ENCODE results near the gene CCAR1. TPM values are rescaled to one million over a fixed set of nuclear protein-coding genes. Genes with fewer than 3 reads are reported as not detected.
"Not testable (repeated sequence)": the region's sequence is repeated elsewhere in the genome, so short reads cannot be mapped to it uniquely, and the experiment has no call there.

Gene CCAR1
- total and polyA plus RNA-seq, 2 donors (not counting 1 experiment from before 2014, with no cell fraction given) = 26.3 to 101 TPM

DNA sequence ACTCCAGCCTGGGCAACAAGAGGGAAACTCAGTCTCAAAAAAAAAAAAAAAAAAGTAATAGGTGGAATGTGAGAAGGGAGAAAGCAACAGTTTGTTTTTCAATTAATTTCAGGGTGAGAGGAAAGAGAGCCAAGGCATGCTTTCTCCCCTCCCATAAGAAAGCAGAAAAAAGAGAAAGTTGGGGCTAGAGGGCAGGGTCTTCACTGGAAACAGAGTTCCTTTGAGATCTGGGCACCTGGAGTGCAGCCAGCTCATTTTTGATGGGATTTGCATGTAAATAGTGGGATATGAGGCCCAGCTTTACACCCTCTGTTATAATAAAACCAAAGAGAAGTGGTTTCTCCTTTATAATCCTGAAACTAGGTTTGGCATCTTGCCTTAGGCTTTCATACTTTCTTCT, 92.5 kb downstream of the CCAR1 start:
- no peaks in the 10 kb centered on the region for H3K4me1 Mint-ChIP-seq
- CTCF ChIA-PET = no interaction called here

DNA sequence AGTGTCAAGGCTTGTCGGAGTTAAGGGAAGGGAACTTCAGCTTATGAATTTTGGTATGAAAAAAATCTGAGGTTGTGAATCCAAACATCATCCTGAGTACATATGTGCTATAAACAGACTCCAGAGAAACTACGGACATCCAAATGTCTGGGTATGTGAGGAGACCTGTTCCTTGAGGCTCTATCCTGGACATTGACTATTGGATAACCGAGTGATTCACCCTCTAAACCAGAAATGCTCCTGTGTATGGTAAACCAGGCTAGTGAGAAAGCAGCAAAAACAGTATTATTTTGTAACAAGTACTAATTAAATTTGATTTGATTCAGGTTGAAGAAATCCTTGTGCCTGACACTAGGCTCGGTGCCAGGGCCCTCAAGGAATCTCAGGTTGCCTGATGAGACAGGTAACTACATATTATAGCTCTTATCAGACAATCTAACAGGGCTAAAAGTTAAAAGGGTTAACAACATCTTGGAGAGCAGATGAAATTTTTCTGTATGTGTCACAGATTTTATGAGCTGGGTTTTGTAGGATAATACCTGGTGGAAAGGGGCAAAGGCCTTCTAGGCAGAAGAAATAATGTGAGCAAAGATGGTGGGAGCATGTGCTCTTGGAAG, 95.9 kb downstream of the CCAR1 start:
- intact Hi-C loops (cut with micrococcal nuclease) = no loop called here
- WGBS (ENCODE audit: insufficient coverage) = no CpG with 5 or more reads among the region's 4 CpGs
- H3K27ac Mint-ChIP-seq = no peak overlapping the region

More for the DNA sequence above, 92.5 kb downstream of the CCAR1 start:
- DNase-seq (no peak), ATAC-seq (ENCODE audit: low read depth) (no peak)
- Histone ChIP-seq H2AFZ (ENCODE audit: insufficient read depth, low read depth, low read length, poor library complexity, severe bottlenecking) (no peak overlapping the region), H3K4me3 (ENCODE audit: control extremely low read depth in 1 of 5, extremely low read depth in 1 of 5, insufficient read depth in 1 of 5, low read depth in 2 of 5, low read length in 4 of 5) (no peak overlapping the region), H3K4me2 (replicated peaks; ENCODE audit: low read depth, low read length, poor library complexity, severe bottlenecking) (no peak overlapping the region), H3K27me3 (replicated peaks in 1 of 4; ENCODE audit: control extremely low read depth in 1 of 4, control insufficient read depth in 3 of 4, insufficient read depth in 4 of 4, low read length in 3 of 4) (no peaks in the 10 kb centered on the region), H3K4me1 (ENCODE audit: control insufficient read depth in 2 of 2, insufficient read depth in 2 of 2, low read length in 2 of 2) (no peaks in the 10 kb centered on the region), H3K9ac (ENCODE audit: low read length) (no peak overlapping the region), H3K9me3 (ENCODE audit: control extremely low read depth in 1 of 3, control insufficient read depth in 2 of 3, insufficient read depth in 1 of 3, low read length in 2 of 3) (no peaks in the 10 kb centered on the region), H3K36me3 (replicated peaks in 1 of 2; ENCODE audit: control extremely low read depth in 1 of 2, control insufficient read depth in 1 of 2, extremely low read depth in 1 of 2, insufficient read depth in 2 of 2, low read length in 1 of 2) (no peaks in the 10 kb centered on the region), H3K27ac (ENCODE audit: low read length in 2 of 2) (no peak overlapping the region), H4K20me1 (ENCODE audit: control insufficient read depth, insufficient read depth, low read length, poor library complexity, severe bottlenecking) (no peaks in the 10 kb centered on the region), H3K79me2 (ENCODE audit: control insufficient read depth, insufficient read depth, low read length) (no peaks in the 10 kb centered on the region)
- H3K9me3 Mint-ChIP-seq (ENCODE audit: insufficient read depth) = no peaks in the 10 kb centered on the region
- no peak overlapping the region for H3K4me3 Mint-ChIP-seq
- no peak overlapping the region for H3K27ac Mint-ChIP-seq
- H3K27me3 Mint-ChIP-seq = no peaks in the 10 kb centered on the region
- POLR2A ChIA-PET = no interaction called here
- TF ChIP-seq EZH2 (IDR thresholded peaks at IDR 0.05; ENCODE audit: borderline replicate concordance, insufficient read depth, low read depth, low read length, poor library complexity, severe bottlenecking) = no peak
- TF ChIP-seq, protein P1, sequence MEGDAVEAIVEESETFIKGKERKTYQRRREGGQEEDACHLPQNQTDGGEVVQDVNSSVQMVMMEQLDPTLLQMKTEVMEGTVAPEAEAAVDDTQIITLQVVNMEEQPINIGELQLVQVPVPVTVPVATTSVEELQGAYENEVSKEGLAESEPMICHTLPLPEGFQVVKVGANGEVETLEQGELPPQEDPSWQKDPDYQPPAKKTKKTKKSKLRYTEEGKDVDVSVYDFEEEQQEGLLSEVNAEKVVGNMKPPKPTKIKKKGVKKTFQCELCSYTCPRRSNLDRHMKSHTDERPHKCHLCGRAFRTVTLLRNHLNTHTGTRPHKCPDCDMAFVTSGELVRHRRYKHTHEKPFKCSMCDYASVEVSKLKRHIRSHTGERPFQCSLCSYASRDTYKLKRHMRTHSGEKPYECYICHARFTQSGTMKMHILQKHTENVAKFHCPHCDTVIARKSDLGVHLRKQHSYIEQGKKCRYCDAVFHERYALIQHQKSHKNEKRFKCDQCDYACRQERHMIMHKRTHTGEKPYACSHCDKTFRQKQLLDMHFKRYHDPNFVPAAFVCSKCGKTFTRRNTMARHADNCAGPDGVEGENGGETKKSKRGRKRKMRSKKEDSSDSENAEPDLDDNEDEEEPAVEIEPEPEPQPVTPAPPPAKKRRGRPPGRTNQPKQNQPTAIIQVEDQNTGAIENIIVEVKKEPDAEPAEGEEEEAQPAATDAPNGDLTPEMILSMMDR (IDR thresholded peaks at IDR 0.05) = no peak
- intact Hi-C loops (cut with micrococcal nuclease) = no loop called here

DNA sequence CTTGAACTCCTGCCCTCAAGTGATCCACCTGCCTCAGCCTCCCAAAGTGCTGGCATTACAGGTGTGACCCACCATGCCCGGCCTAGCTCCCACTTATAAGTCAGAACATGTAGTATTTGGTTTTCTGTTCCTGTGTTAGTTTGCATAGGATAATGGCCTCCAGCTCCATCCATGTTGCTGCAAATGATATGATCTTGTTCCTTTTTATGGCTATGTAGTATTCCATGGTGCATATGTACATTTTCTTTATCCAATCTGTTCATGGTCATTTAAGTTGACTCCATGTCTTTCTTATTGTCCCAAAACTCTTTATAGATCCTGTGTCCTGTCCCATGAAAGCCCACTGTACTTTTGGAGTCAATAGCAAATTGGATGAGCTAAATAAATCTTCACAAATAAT, 99.3 kb downstream of the CCAR1 start:
- H3K27me3 ChIP-seq (replicated peaks in 1 of 4; ENCODE audit: control extremely low read depth in 1 of 4, control insufficient read depth in 3 of 4, insufficient read depth in 4 of 4, low read length in 3 of 4); H3K4me1 ChIP-seq (ENCODE audit: control insufficient read depth in 2 of 2, insufficient read depth in 2 of 2, low read length in 2 of 2); H3K4me3 Mint-ChIP-seq; CTCF ChIA-PET; H3K27me3 Mint-ChIP-seq; H3K27ac ChIP-seq (ENCODE audit: low read length in 2 of 2); ATAC-seq (ENCODE audit: low read depth); H3K4me2 ChIP-seq (replicated peaks; ENCODE audit: low read depth, low read length, poor library complexity, severe bottlenecking); H3K36me3 ChIP-seq (replicated peaks in 1 of 2; ENCODE audit: control extremely low read depth in 1 of 2, control insufficient read depth in 1 of 2, extremely low read depth in 1 of 2, insufficient read depth in 2 of 2, low read length in 1 of 2); H3K79me2 ChIP-seq (ENCODE audit: control insufficient read depth, insufficient read depth, low read length); H3K4me3 ChIP-seq (ENCODE audit: control extremely low read depth in 1 of 5, extremely low read depth in 1 of 5, insufficient read depth in 1 of 5, low read depth in 2 of 5, low read length in 4 of 5); H3K9ac ChIP-seq (ENCODE audit: low read length); H3K9me3 Mint-ChIP-seq (ENCODE audit: insufficient read depth); DNase-seq; H3K27ac Mint-ChIP-seq; H2AFZ ChIP-seq (ENCODE audit: insufficient read depth, low read depth, low read length, poor library complexity, severe bottlenecking); H3K9me3 ChIP-seq (ENCODE audit: control extremely low read depth in 1 of 3, control insufficient read depth in 2 of 3, insufficient read depth in 1 of 3, low read length in 2 of 3); H3K4me1 Mint-ChIP-seq; H4K20me1 ChIP-seq (ENCODE audit: control insufficient read depth, insufficient read depth, low read length, poor library complexity, severe bottlenecking): not testable (repeated sequence)
- no CpG with 5 or more reads among the region's 1 CpG for WGBS (ENCODE audit: insufficient coverage)
- POLR2A ChIA-PET = interaction anchor here (0.6 kb wide), 1 partner anchor 110 kb away, joined by 3 read pairs; no protein-coding TSS in a partner anchor
- intact Hi-C loops (cut with micrococcal nuclease) = loop anchor here (10.0 kb wide), 1 partner anchor 84 kb away; the partner anchor contains the start of gene DDX50

More for the DNA sequence above, 95.9 kb downstream of the CCAR1 start:
- no peak overlapping the region for H3K4me3 ChIP-seq (ENCODE audit: control extremely low read depth in 1 of 5, extremely low read depth in 1 of 5, insufficient read depth in 1 of 5, low read depth in 2 of 5, low read length in 4 of 5)
- H3K4me1 ChIP-seq (ENCODE audit: control insufficient read depth in 2 of 2, insufficient read depth in 2 of 2, low read length in 2 of 2) = no peaks in the 10 kb centered on the region
- DNase-seq (no peak), ATAC-seq (ENCODE audit: low read depth) (no peak)
- H3K4me1 Mint-ChIP-seq = no peaks in the 10 kb centered on the region
- H3K27me3 Mint-ChIP-seq = no peaks in the 10 kb centered on the region
- CTCF ChIA-PET = no interaction called here
- H3K9ac ChIP-seq (ENCODE audit: low read length) = no peak overlapping the region
- H3K9me3 ChIP-seq (ENCODE audit: control extremely low read depth in 1 of 3, control insufficient read depth in 2 of 3, insufficient read depth in 1 of 3, low read length in 2 of 3) = no peaks in the 10 kb centered on the region
- no peak overlapping the region for H3K4me2 ChIP-seq (replicated peaks; ENCODE audit: low read depth, low read length, poor library complexity, severe bottlenecking)
- TF ChIP-seq, protein P1 (IDR thresholded peaks at IDR 0.05) = no peak
- TF ChIP-seq EZH2 (IDR thresholded peaks at IDR 0.05; ENCODE audit: borderline replicate concordance, insufficient read depth, low read depth, low read length, poor library complexity, severe bottlenecking) = no peak
- no peaks in the 10 kb centered on the region for H3K79me2 ChIP-seq (ENCODE audit: control insufficient read depth, insufficient read depth, low read length)
- POLR2A ChIA-PET = interaction anchor here (0.7 kb wide), 1 partner anchor 201 kb away, joined by 3 read pairs; no protein-coding TSS in a partner anchor
- no peaks in the 10 kb centered on the region for H4K20me1 ChIP-seq (ENCODE audit: control insufficient read depth, insufficient read depth, low read length, poor library complexity, severe bottlenecking)
- H3K9me3 Mint-ChIP-seq (ENCODE audit: insufficient read depth) = no peaks in the 10 kb centered on the region
- H3K4me3 Mint-ChIP-seq = no peak overlapping the region
- H3K27me3 ChIP-seq (replicated peaks in 1 of 4; ENCODE audit: control extremely low read depth in 1 of 4, control insufficient read depth in 3 of 4, insufficient read depth in 4 of 4, low read length in 3 of 4) = no peaks in the 10 kb centered on the region
- H2AFZ ChIP-seq (ENCODE audit: insufficient read depth, low read depth, low read length, poor library complexity, severe bottlenecking) = no peak overlapping the region
- H3K36me3 ChIP-seq (replicated peaks in 1 of 2; ENCODE audit: control extremely low read depth in 1 of 2, control insufficient read depth in 1 of 2, extremely low read depth in 1 of 2, insufficient read depth in 2 of 2, low read length in 1 of 2) = no peaks in the 10 kb centered on the region
- no peak overlapping the region for H3K27ac ChIP-seq (ENCODE audit: low read length in 2 of 2)
